Measurements from ENCODE around the gene SGPL1. TPM values are rescaled to one million over a fixed set of nuclear protein-coding genes. Genes with fewer than 3 reads are reported as not detected.

The SGPL1 gene
- total and polyA plus RNA-seq, 10 of the 15 experiments (the other 5 are each of a cell fraction or from before 2014, with no cell fraction given), result 4.9 to 20.7 (median 10.6) TPM

DNA sequence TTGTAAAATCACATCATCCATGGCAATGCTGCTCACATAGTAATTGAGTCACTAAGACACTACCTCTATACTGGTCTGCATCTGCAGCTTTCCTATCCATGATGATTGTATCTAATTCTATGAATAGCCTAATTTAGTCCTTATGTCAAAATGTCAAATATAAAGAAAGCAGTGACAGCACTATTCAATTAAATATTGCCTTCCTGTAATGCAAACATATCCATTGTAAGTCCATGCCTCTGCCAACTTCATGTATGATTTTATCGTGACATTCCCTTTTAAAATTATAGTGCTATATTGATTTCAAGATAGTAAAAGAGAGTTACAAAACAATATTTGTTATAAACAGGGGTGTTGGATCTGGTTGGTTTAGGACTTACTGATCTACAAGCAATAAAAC is 4.8 kb upstream of the SGPL1 start:
- no peaks in the 10 kb centered on the region for H3K36me3 ChIP-seq (ENCODE audit: control insufficient read depth in 2 of 2, insufficient read depth in 2 of 2, low read length in 1 of 2)
- ChIA-PET SMC1A (ENCODE audit: uncharacterized antibody, unreplicated experiment) (no interaction called here), POLR2A (no interaction called here), CTCF (no interaction called here), RAD21 (ENCODE audit: unreplicated experiment) (no interaction called here)
- DNase-seq (ENCODE audit: low read depth, low spot score) (no peak), FAIRE-seq (no peak), ATAC-seq (no peak)
- no TSS peak for BruUV-seq (replicated peaks)
- WGBS (ENCODE audit: insufficient coverage, insufficient replicate concordance, low lambda C conversion rate, missing lambda C conversion rate), result 0% methylated on average over 1 of the region's 1 CpG
- no peaks in the 10 kb centered on the region for H3K9me3 ChIP-seq (replicated peaks; ENCODE audit: control insufficient read depth, insufficient read depth, low read length)
- no peaks in the 10 kb centered on the region for H3K79me2 ChIP-seq (ENCODE audit: control insufficient read depth, insufficient read depth, low read length)
- no peaks in the 10 kb centered on the region for H3K4me1 ChIP-seq (ENCODE audit: control insufficient read depth, insufficient read depth, low read length)
- H3K27me3 ChIP-seq (replicated peaks in 1 of 2; ENCODE audit: control insufficient read depth in 2 of 2, insufficient read depth in 2 of 2, low read length in 1 of 2), result no peaks in the 10 kb centered on the region
- in situ Hi-C loops (cut with MboI) (loop anchor here (5.0 kb wide), 1 partner anchor 71 kb away; no protein-coding TSS in a partner anchor), intact Hi-C loops (cut with micrococcal nuclease; ENCODE audit: unreplicated experiment) (no loop called here)
- no peak overlapping the region for H3K4me3 ChIP-seq
- no peaks in the 10 kb centered on the region; the same call in 1 of the 2 replicates for H4K20me1 ChIP-seq (ENCODE audit: control insufficient read depth, insufficient read depth)
- no peak overlapping the region for H3K27ac ChIP-seq (ENCODE audit: control insufficient read depth, insufficient read depth)
- H3K9ac ChIP-seq (ENCODE audit: control insufficient read depth, insufficient read depth, low read length), result no peak overlapping the region
- no peak overlapping the region for H3K4me2 ChIP-seq (ENCODE audit: control insufficient read depth, insufficient read depth)
- no peak overlapping the region for H2AFZ ChIP-seq (ENCODE audit: control insufficient read depth, low read depth, low read length)
- TF ChIP-seq BRCA1 (IDR thresholded peaks at IDR 0.05; ENCODE audit: low read depth, low read length) (no peak), MYC (IDR thresholded peaks at IDR 0.05; ENCODE audit: insufficient read depth, insufficient read length, insufficient replicate concordance, low read length, severe bottlenecking) (no peak), CBFB (IDR thresholded peaks at IDR 0.05; ENCODE audit: low read depth) (no peak), ZBTB33 (IDR thresholded peaks at IDR 0.05) (no peak), HSF1 (IDR thresholded peaks at IDR 0.05; ENCODE audit: low read depth, low read length) (no peak)
- TF ChIP-seq, protein P1, sequence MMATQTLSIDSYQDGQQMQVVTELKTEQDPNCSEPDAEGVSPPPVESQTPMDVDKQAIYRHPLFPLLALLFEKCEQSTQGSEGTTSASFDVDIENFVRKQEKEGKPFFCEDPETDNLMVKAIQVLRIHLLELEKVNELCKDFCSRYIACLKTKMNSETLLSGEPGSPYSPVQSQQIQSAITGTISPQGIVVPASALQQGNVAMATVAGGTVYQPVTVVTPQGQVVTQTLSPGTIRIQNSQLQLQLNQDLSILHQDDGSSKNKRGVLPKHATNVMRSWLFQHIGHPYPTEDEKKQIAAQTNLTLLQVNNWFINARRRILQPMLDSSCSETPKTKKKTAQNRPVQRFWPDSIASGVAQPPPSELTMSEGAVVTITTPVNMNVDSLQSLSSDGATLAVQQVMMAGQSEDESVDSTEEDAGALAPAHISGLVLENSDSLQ (IDR thresholded peaks at IDR 0.05), result no peak

Measured in GM12878 (cell line).